Calu3 (cell line): ENCODE data around the gene RBP2. TPM values are rescaled to one million over a fixed set of nuclear protein-coding genes. Genes with fewer than 3 reads are reported as not detected.

Source experiments
- BruUV-seq: library from RNA; stranded (reverse); fragments of 400-500 nt; replicated peaks from 2 replicates; lab custom pipeline; 2021; lab: Mats Ljungman, UMichigan
- CTCF ChIA-PET: fragments of 300-600 bp; sonication (Branson Sonifier 250); formaldehyde crosslinking; loops from one replicate; lab custom pipeline; 2022; ENCODE audit warnings: antibody characterized with exemption; lab: Charles Lee
- DNase-seq: peaks from one replicate; pipeline ENCODE4 v3.0.0; 2022
- H3K27ac Mint-ChIP-seq: one replicate; pipeline ENCODE4 v1.8.0; 2022; ENCODE audit warnings: mixed read lengths; ENCODE audit not compliant: unreplicated experiment
- H3K27me3 Mint-ChIP-seq: one replicate; pipeline ENCODE4 v1.8.0; 2022; ENCODE audit warnings: mixed read lengths; ENCODE audit not compliant: unreplicated experiment
- H3K36me3 Mint-ChIP-seq: one replicate; pipeline ENCODE4 v1.8.0; 2022; ENCODE audit warnings: mild to moderate bottlenecking, moderate library complexity, mixed read lengths; ENCODE audit not compliant: insufficient read depth, unreplicated experiment
- H3K4me1 Mint-ChIP-seq: one replicate; pipeline ENCODE4 v1.8.0; 2022; ENCODE audit warnings: mild to moderate bottlenecking, low read depth, mixed read lengths; ENCODE audit not compliant: unreplicated experiment
- H3K4me3 Mint-ChIP-seq: one replicate; pipeline ENCODE4 v1.8.0; 2022; ENCODE audit warnings: mild to moderate bottlenecking, low read depth, moderate library complexity, mixed read lengths; ENCODE audit not compliant: unreplicated experiment
- H3K9me3 Mint-ChIP-seq: one replicate; pipeline ENCODE4 v1.8.0; 2022; ENCODE audit warnings: low read depth, mixed read lengths; ENCODE audit not compliant: unreplicated experiment
- CTCF ChIP-seq: fragments of 200-600 bp; IDR thresholded peaks from one replicate; pipeline ENCODE4 v1.8.0; 2022; ENCODE audit warnings: antibody characterized with exemption; ENCODE audit not compliant: unreplicated experiment
- intact Hi-C: fragments of 100-400 bp; cut with micrococcal nuclease; formaldehyde crosslinking; loops from one replicate; pipeline ENCODE4 v1.10.0; 2022; ENCODE audit not compliant: unreplicated experiment
- total RNA-seq: library from RNA; stranded (reverse); gene quantifications from 2 replicates; pipeline ENCODE4 v1.2.3, GENCODE V29; 2022

The RBP2 gene
- total RNA-seq, 1 experiment from 2014 or later, result not detected

- peaks cover 5% of the 10 kb centered on the region for H3K36me3 Mint-ChIP-seq
- no peak overlapping the region for H3K27ac Mint-ChIP-seq
- H3K4me3 Mint-ChIP-seq, result no peak overlapping the region
- no peaks in the 10 kb centered on the region for H3K4me1 Mint-ChIP-seq
- H3K27me3 Mint-ChIP-seq, result no peaks in the 10 kb centered on the region
- CTCF ChIA-PET, result interaction anchor here (0.9 to 2.9 kb wide), 3 partner anchors 7 to 138 kb away, joined by 4 to 9 read pairs (median 4); no protein-coding TSS in a partner anchor
- no peak for DNase-seq
- no peaks in the 10 kb centered on the region for H3K9me3 Mint-ChIP-seq
- TF ChIP-seq CTCF, result no peak
- no TSS peak for BruUV-seq
- intact Hi-C loops, result loop anchor here (5.0 kb wide), 1 partner anchor 81 kb away; no protein-coding TSS in a partner anchor
Measured at GRCh38 chr3:139425745-139426400, 50.4 kb downstream of the RBP2 start.

- H3K9me3 Mint-ChIP-seq, result no peaks in the 10 kb centered on the region
- no peak for DNase-seq
- no peak overlapping the region for H3K4me3 Mint-ChIP-seq
- H3K36me3 Mint-ChIP-seq, result peaks cover 5% of the 10 kb centered on the region
- no peak overlapping the region for H3K27ac Mint-ChIP-seq
- CTCF ChIA-PET, result interaction anchor here (0.7 kb wide), 1 partner anchor 95 kb away, joined by 3 read pairs; no protein-coding TSS in a partner anchor
- BruUV-seq, result no TSS peak
- no peaks in the 10 kb centered on the region for H3K4me1 Mint-ChIP-seq
- TF ChIP-seq CTCF, result no peak
- no peaks in the 10 kb centered on the region for H3K27me3 Mint-ChIP-seq
- intact Hi-C loops, result no loop called here
Measured at GRCh38 chr3:139423232-139423631, 53.1 kb downstream of the RBP2 start.

- Mint-ChIP-seq H3K36me3 (no peaks in the 10 kb centered on the region), H3K4me1 (no peaks in the 10 kb centered on the region), H3K27ac (no peak overlapping the region), H3K4me3 (no peak overlapping the region), H3K9me3 (no peaks in the 10 kb centered on the region), H3K27me3 (no peaks in the 10 kb centered on the region)
- no peak for TF ChIP-seq CTCF
- CTCF ChIA-PET, result no interaction called here
- no peak for DNase-seq
- no TSS peak for BruUV-seq
- intact Hi-C loops, result no loop called here
Measured at GRCh38 chr3:139421460-139421859, 54.9 kb downstream of the RBP2 start.

- DNase-seq, result no peak
- no peaks in the 10 kb centered on the region for H3K4me1 Mint-ChIP-seq
- H3K9me3 Mint-ChIP-seq, result no peaks in the 10 kb centered on the region
- CTCF ChIA-PET, result no interaction called here
- intact Hi-C loops, result no loop called here
- no TSS peak for BruUV-seq
- no peak overlapping the region for H3K27ac Mint-ChIP-seq
- H3K4me3 Mint-ChIP-seq, result no peak overlapping the region
- H3K36me3 Mint-ChIP-seq, result no peaks in the 10 kb centered on the region
- H3K27me3 Mint-ChIP-seq, result no peaks in the 10 kb centered on the region
- TF ChIP-seq CTCF, result no peak
Measured at GRCh38 chr3:139421040-139421439, 55.3 kb downstream of the RBP2 start.
